Endothelial cell of umbilical vein (primary cell): ENCODE results near the gene MTRF1L. TPM values are rescaled to one million over a fixed set of nuclear protein-coding genes. Genes with fewer than 3 reads are reported as not detected.

ENCODE experiments used
- BruUV-seq: library from RNA; stranded (reverse); fragments of 400-500 nt; replicated peaks from 2 replicates; lab custom pipeline; 2021; lab: Mats Ljungman, UMichigan
- CTCF ChIA-PET: fragments of 300-600, 350-600 bp; sonication (Branson Sonifier 250); formaldehyde crosslinking; loops from one replicate; lab custom pipeline; 2021; ENCODE audit warnings: antibody characterized with exemption, inconsistent platforms; lab: Charles Lee
- POLR2A ChIA-PET: fragments of 300-600, 350-600 bp; sonication (Branson Sonifier 250); formaldehyde crosslinking; loops from one replicate; lab custom pipeline; 2021; ENCODE audit warnings: antibody characterized with exemption, inconsistent platforms; lab: Charles Lee
- DNase-seq: peaks from one replicate; pipeline ENCODE4 v3.0.0-alpha.2; 2011; ENCODE audit warnings: low read depth, low spot score
- FAIRE-seq: peaks from 2 replicates; lab custom pipeline; 2011; peaks lifted over from hg19 to GRCh38; lab: Jason Lieb, UNC
- H2AFZ ChIP-seq: 2 replicates; pipeline ENCODE4 v1.6.0; 2012; ENCODE audit warnings: low read depth, low read length, control low read depth, inconsistent platforms
- H3K27ac ChIP-seq: 2 replicates; pipeline ENCODE4 v1.5.1; 2011; ENCODE audit warnings: low read depth, mild to moderate bottlenecking, control low read depth, low read length, moderate library complexity; ENCODE audit not compliant: insufficient read depth
- H3K27me3 ChIP-seq, 2 experiments: 2 replicates each; pipeline versions ENCODE4 v1.6.0 to v1.6.1; 2011; ENCODE audit warnings: low read length in 2 of 2, mixed read lengths in 1 of 2; ENCODE audit not compliant: control insufficient read depth in 2 of 2, insufficient read depth in 2 of 2
- H3K36me3 ChIP-seq, 2 experiments: 2 replicates in 1 of 2; 3 replicates in 1 of 2; pipeline ENCODE4 v1.5.1; 2011; ENCODE audit warnings: low read length in 2 of 2, mild to moderate bottlenecking in 1 of 2, moderate library complexity in 1 of 2; ENCODE audit not compliant: control insufficient read depth in 2 of 2, insufficient read depth in 2 of 2; ENCODE audit errors: extremely low read depth in 1 of 2
- H3K4me1 ChIP-seq: 3 replicates; pipeline ENCODE4 v1.5.1; 2011; ENCODE audit warnings: mild to moderate bottlenecking, low read length; ENCODE audit not compliant: control insufficient read depth, insufficient read depth; ENCODE audit errors: extremely low read depth
- H3K4me2 ChIP-seq: 2 replicates; pipeline ENCODE4 v1.6.1; 2011; ENCODE audit warnings: low read length, control low read depth, mixed read lengths; ENCODE audit not compliant: insufficient read depth
- H3K4me3 ChIP-seq, 3 experiments: fragments of 200-600 bp in 1 of 3; sonication (generic), shearing (Covaris generic) in 1 of 3; replicated peaks in 1 of 3; 2 replicates each; pipeline ENCODE4 v1.5.1; 2011 to 2016; ENCODE audit warnings: control low read depth in 3 of 3, low read length in 3 of 3, mild to moderate bottlenecking in 2 of 3, inconsistent platforms in 1 of 3, low read depth in 1 of 3, moderate library complexity in 1 of 3; ENCODE audit not compliant: insufficient read depth in 1 of 3
- H3K79me2 ChIP-seq: 2 replicates; pipeline ENCODE4 v1.6.0; 2012; ENCODE audit warnings: low read length, inconsistent platforms; ENCODE audit not compliant: control insufficient read depth, insufficient read depth
- H3K9ac ChIP-seq: replicated peaks from 2 replicates; pipeline ENCODE3; 2011; ENCODE audit warnings: low read length, control low read depth; ENCODE audit not compliant: insufficient read depth; ENCODE audit errors: extremely low read depth
- H3K9me1 ChIP-seq: replicated peaks from 3 replicates; pipeline ENCODE4 v1.6.0; 2011; ENCODE audit warnings: mild to moderate bottlenecking, low read length; ENCODE audit not compliant: control insufficient read depth, insufficient read depth; ENCODE audit errors: extremely low read depth
- H3K9me3 ChIP-seq: replicated peaks from 2 replicates; pipeline ENCODE4 v1.5.1; 2012; ENCODE audit warnings: low read length, inconsistent platforms; ENCODE audit not compliant: control insufficient read depth, insufficient read depth
- H4K20me1 ChIP-seq: replicated peaks from 2 replicates; pipeline ENCODE3; 2011; ENCODE audit warnings: mild to moderate bottlenecking, low read length; ENCODE audit not compliant: control insufficient read depth, insufficient read depth; ENCODE audit errors: extremely low read depth
- EZH2 ChIP-seq: IDR thresholded peaks from 2 replicates; pipeline ENCODE4 v1.6.1; 2012; ENCODE audit warnings: borderline replicate concordance, low read depth, mild to moderate bottlenecking, moderate library complexity, low read length, inconsistent platforms; ENCODE audit not compliant: severe bottlenecking
- FOS ChIP-seq: IDR thresholded peaks from 2 replicates; pipeline ENCODE4 v1.6.1; 2011; ENCODE audit warnings: mild to moderate bottlenecking, low read length, moderate library complexity, borderline replicate concordance; ENCODE audit not compliant: insufficient read depth
- GATA2 ChIP-seq: IDR thresholded peaks from 2 replicates; pipeline ENCODE4 v1.7.0; 2011; ENCODE audit warnings: low read depth, mild to moderate bottlenecking, moderate library complexity, mixed read lengths, low read length; ENCODE audit not compliant: insufficient read length, insufficient read depth
- JUN ChIP-seq: IDR thresholded peaks from 2 replicates; pipeline ENCODE4 v1.6.1; 2011; ENCODE audit warnings: borderline replicate concordance, low read depth; ENCODE audit not compliant: insufficient read length, insufficient read depth
- MYC ChIP-seq: IDR thresholded peaks from one replicate; pipeline ENCODE4 v1.6.1; 2011; ENCODE audit warnings: mild to moderate bottlenecking, low read depth, low read length
- POLR2A ChIP-seq: IDR thresholded peaks from 2 replicates; pipeline ENCODE4 v1.6.1; 2012; ENCODE audit warnings: low read depth, mild to moderate bottlenecking, control low read depth, low read length
- POLR2AphosphoS5 ChIP-seq: IDR thresholded peaks from 2 replicates; pipeline ENCODE4 v1.6.1; 2012; ENCODE audit warnings: low read depth, mild to moderate bottlenecking, control low read depth, low read length, moderate library complexity; ENCODE audit not compliant: insufficient read depth
- dilution Hi-C: fragments of 300-500 bp; cut with MboI; formaldehyde crosslinking; loops from one replicate; pipeline ENCODE4 v1.15.0; 2019; ENCODE audit warnings: low sequenced_read_pairs; ENCODE audit not compliant: extremely low pct_ligation_motif_present
- intact Hi-C: fragments of 100-400 bp; cut with micrococcal nuclease; formaldehyde crosslinking; loops from one replicate; pipeline ENCODE4 v1.10.0; 2022
- polyA plus RNA-seq, 4 experiments: library from polyadenylated mRNA; depleted of rRNA in 3 of 4; stranded (reverse) in 3 of 4; unstranded in 1 of 4; fragments of >200 nt; gene quantifications; 2 replicates each; pipeline versions ENCODE4 v1.2.1 to v1.2.3, GENCODE V29; 2011 to 2012; ENCODE audit warnings: missing spikeins in 1 of 4
- total RNA-seq: library from RNA; stranded (reverse); gene quantifications from 2 replicates; pipeline ENCODE4 v1.2.3, GENCODE V29; 2021
- TF ChIP-seq, protein P1 (sequence below): IDR thresholded peaks from 2 replicates; pipeline ENCODE4 v1.6.1; 2011; ENCODE audit not compliant: insufficient read depth, insufficient read length
- TF ChIP-seq, protein P2 (sequence below), 2 donors: IDR thresholded peaks; 1 replicate in 1 of 2; 2 replicates in 1 of 2; pipeline ENCODE4 v1.5.1; 2011; ENCODE audit warnings: low read length in 2 of 2, mild to moderate bottlenecking in 2 of 2, moderate library complexity in 2 of 2, control low read depth in 1 of 2, inconsistent platforms in 1 of 2, low read depth in 1 of 2; ENCODE audit not compliant: insufficient read depth in 1 of 2; ENCODE audit errors: extremely low read depth in 1 of 2

MTRF1L gene
- total and polyA plus RNA-seq, 2 donors (not counting 3 experiments of a cell fraction or from before 2014, with no cell fraction given), result 6.2 to 27.5 TPM

DNA sequence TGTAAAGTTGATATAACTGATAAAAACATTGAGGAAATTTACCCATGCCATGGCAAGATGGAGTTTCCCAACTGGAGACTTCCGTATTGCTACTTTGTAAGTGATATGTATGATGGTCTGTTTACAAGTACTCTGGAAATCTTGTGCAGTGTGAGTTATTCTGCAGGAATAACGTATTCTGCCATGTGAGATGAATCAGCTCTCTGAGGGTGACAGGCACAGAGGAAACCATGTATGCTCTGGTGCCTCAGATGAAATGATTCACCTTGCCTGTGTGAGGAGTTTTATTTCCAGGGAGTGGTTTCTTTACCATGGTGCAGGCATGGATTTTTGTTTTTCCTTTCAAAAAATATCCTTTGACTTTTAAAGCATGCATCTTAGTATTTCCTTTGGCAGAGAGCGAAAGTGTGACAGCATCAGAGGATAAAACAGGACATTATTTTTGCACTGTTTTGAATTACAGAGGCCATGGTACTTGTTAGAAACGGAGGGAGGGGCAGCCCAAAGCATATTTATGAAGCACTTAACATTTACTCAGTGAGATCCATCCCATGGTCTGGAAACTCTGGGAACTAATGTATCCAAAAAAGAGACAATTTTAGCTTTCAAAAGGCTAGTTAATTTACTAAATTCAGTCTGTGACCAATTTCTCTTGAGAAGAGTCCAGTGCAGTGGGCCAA lies 36.0 kb upstream of the MTRF1L start:
- Histone ChIP-seq H3K36me3 (no peaks in the 10 kb centered on the region), H3K4me3 (no peak overlapping the region), H3K9me1 (no peaks in the 10 kb centered on the region), H3K79me2 (no peaks in the 10 kb centered on the region), H3K4me1 (no peaks in the 10 kb centered on the region), H3K4me2 (no peak overlapping the region), H4K20me1 (no peaks in the 10 kb centered on the region), H3K27me3 (no peaks in the 10 kb centered on the region), H3K9ac (no peak overlapping the region), H2AFZ (no peak overlapping the region), H3K27ac (no peak overlapping the region), H3K9me3 (no peaks in the 10 kb centered on the region)
- dilution Hi-C loops (no loop called here), intact Hi-C loops (no loop called here)
- TF ChIP-seq POLR2AphosphoS5 (no peak), FOS (no peak), JUN (no peak), EZH2 (no peak), GATA2 (no peak), POLR2A (no peak), MYC (no peak)
- TF ChIP-seq, protein P1, sequence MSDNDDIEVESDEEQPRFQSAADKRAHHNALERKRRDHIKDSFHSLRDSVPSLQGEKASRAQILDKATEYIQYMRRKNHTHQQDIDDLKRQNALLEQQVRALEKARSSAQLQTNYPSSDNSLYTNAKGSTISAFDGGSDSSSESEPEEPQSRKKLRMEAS, result no peak
- TF ChIP-seq, protein P2, sequence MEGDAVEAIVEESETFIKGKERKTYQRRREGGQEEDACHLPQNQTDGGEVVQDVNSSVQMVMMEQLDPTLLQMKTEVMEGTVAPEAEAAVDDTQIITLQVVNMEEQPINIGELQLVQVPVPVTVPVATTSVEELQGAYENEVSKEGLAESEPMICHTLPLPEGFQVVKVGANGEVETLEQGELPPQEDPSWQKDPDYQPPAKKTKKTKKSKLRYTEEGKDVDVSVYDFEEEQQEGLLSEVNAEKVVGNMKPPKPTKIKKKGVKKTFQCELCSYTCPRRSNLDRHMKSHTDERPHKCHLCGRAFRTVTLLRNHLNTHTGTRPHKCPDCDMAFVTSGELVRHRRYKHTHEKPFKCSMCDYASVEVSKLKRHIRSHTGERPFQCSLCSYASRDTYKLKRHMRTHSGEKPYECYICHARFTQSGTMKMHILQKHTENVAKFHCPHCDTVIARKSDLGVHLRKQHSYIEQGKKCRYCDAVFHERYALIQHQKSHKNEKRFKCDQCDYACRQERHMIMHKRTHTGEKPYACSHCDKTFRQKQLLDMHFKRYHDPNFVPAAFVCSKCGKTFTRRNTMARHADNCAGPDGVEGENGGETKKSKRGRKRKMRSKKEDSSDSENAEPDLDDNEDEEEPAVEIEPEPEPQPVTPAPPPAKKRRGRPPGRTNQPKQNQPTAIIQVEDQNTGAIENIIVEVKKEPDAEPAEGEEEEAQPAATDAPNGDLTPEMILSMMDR (IDR thresholded peaks at IDR 0.05; ENCODE audit: extremely low read depth in 1 of 2, insufficient read depth in 1 of 2, low read depth in 1 of 2, low read length in 2 of 2), result no peak
- FAIRE-seq (no peak), DNase-seq (no peak)
- ChIA-PET POLR2A (no interaction called here), CTCF (interaction anchor here (1.2 kb wide), 1 partner anchor 70 kb away, joined by 4 read pairs; no protein-coding TSS in a partner anchor)
- BruUV-seq, result no TSS peak
